Breast epithelium (tissue), 4 donors: ENCODE results near the gene AOX1. TPM values are rescaled to one million over a fixed set of nuclear protein-coding genes. Genes with fewer than 3 reads are reported as not detected.
"Not testable (repeated sequence)": the region's sequence is repeated elsewhere in the genome, so short reads cannot be mapped to it uniquely, and the experiment has no call there.

ENCODE experiments used
- DNase-seq, 2 donors: peaks; one replicate each; pipeline ENCODE4 v3.0.0-alpha.2; 2019; ENCODE audit warnings: low spot score in 2 of 2
- H3K27ac ChIP-seq, 2 donors: fragments of 200-600 bp; sonication (generic) in 1 of 2; one replicate each; pipeline ENCODE4 v1.5.1; 2016 to 2019; ENCODE audit warnings: mild to moderate bottlenecking in 1 of 2
- H3K27me3 ChIP-seq, 2 donors: fragments of 200-600 bp; sonication (generic) in 1 of 2; one replicate each; pipeline versions ENCODE4 v1.5.1 to v1.6.0; 2017 to 2019; ENCODE audit warnings: control low read depth in 1 of 2, mild to moderate bottlenecking in 1 of 2
- H3K36me3 ChIP-seq: fragments of 200-600 bp; one replicate; pipeline ENCODE4 v1.5.1; 2019
- H3K4me1 ChIP-seq, 2 donors: fragments of 200-600 bp; sonication (generic); one replicate each; pipeline ENCODE4 v1.5.1; 2016 to 2019; ENCODE audit warnings: control low read depth in 1 of 2
- H3K4me3 ChIP-seq, 3 donors: fragments of 200-600 bp; sonication (generic); 1 replicate in 2 of 3; 2 replicates in 1 of 3; pipeline ENCODE4 v1.5.1; 2016 to 2019; ENCODE audit warnings: mild to moderate bottlenecking in 3 of 3, moderate library complexity in 2 of 3
- H3K9me3 ChIP-seq, 2 donors: fragments of 200-600 bp; sonication (generic) in 1 of 2; one replicate each; pipeline ENCODE4 v1.5.1; 2016 to 2019; ENCODE audit warnings: control low read depth in 1 of 2
- CTCF ChIP-seq, 3 donors: fragments of 450-650 bp; IDR thresholded peaks; one replicate each; pipeline ENCODE4 v1.5.1; 2016 to 2017; ENCODE audit warnings: antibody characterized with exemption in 3 of 3, mild to moderate bottlenecking in 3 of 3, moderate library complexity in 3 of 3
- POLR2A ChIP-seq: fragments of 450-650 bp; IDR thresholded peaks from one replicate; pipeline ENCODE4 v1.6.1; 2016; ENCODE audit warnings: antibody characterized with exemption, mild to moderate bottlenecking, moderate library complexity
- POLR2AphosphoS5 ChIP-seq, 3 donors: sonication (generic); formaldehyde crosslinking; IDR thresholded peaks; one replicate each; pipeline ENCODE4 v1.6.1; 2017; ENCODE audit warnings: antibody characterized with exemption in 3 of 3
- intact Hi-C: fragments of 100-400 bp; cut with DNase I; formaldehyde crosslinking; loops from one replicate; pipeline ENCODE4 v1.15.1; 2023; ENCODE audit warnings: low total_unique reads
- total RNA-seq, 3 donors: library from RNA; depleted of rRNA; stranded (reverse); fragments of >200 nt; gene quantifications; one replicate each; pipeline ENCODE4 v1.1.0, GENCODE V29; 2016

Gene AOX1
- 100 to 1,000 TPM in 2 of 3 donors, 10 to 100 TPM in 1; 100.0 to 611 (median 111) TPM for total RNA-seq

- Histone ChIP-seq H3K36me3 (no peaks in the 10 kb centered on the region), H3K27ac (peak within 1 kb of the TSS; percentile 73 to 91), H3K27me3 (no peaks in the 10 kb centered on the region), H3K9me3 (no peaks in the 10 kb centered on the region), H3K4me1 (no peaks in the 10 kb centered on the region), H3K4me3 (peak within 1 kb of the TSS; percentile 67 to 78 (median 67))
- intact Hi-C loops, result loop anchor here (5.0 kb wide), 1 partner anchor 1376 kb away; no protein-coding TSS in a partner anchor
- no peak for TF ChIP-seq POLR2A
- TF ChIP-seq CTCF (IDR thresholded peaks at IDR 0.05), result no peak
- peak in 2 of 3 donors; percentile 43 to 57 for TF ChIP-seq POLR2AphosphoS5 (IDR thresholded peaks at IDR 0.05)
- no peak for DNase-seq
These were observed at the start of gene AOX1 for GRCh38 chr2:200585730-200586643. Gene AOX1, plus strand, starts transcription at chr2:200586014. Its CDS starts 95 bp downstream, at chr2:200586109.

DNA sequence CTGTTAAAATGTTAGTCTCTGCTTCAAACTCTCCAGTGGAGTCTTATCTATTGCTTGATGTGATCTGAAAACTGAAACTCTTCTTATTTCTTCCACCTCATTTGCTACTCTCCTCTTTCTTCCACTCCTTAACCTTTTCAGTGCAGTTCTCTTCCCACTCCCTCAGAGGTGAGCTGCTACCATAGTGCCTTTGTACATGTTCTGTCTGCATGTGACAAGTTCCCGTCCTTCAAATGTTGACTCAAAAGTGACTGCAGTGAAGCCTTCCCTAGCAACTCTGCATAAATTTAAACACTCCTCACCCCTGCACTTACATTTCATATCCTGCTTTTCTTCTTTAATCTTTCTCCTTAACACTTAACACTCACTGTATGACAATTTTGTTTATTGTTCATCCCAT lies 47.7 kb upstream of the AOX1 start:
- Histone ChIP-seq H3K36me3 (no peaks in the 10 kb centered on the region), H3K4me3 (no peak overlapping the region), H3K4me1 (no peaks in the 10 kb centered on the region), H3K9me3 (no peaks in the 10 kb centered on the region), H3K27me3 (no peaks in the 10 kb centered on the region), H3K27ac (no peak overlapping the region)
- no peak for DNase-seq
- intact Hi-C loops, result no loop called here
- TF ChIP-seq POLR2AphosphoS5 (IDR thresholded peaks at IDR 0.05), result no peak
- TF ChIP-seq CTCF (IDR thresholded peaks at IDR 0.05), result no peak
- no peak for TF ChIP-seq POLR2A

DNA sequence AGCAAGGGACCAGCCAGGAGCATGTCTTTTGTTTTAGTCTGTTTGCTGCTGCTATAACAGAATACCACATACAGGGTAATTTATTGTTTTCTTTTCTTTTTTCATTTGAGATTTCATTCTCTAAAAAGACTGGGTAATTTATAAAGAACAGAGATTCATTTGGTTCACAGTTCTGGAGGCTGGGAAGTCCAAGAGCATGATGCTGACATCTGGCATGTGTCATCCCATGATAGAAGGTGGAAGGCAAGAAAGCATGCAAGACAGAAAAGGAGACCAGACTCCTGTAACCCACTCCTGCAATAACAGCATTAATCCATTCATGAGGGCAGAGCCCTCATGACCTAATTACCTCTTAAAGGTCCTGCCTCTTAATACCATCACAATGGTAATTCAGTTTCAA lies 45.0 kb upstream of the AOX1 start:
- no peaks in the 10 kb centered on the region for H3K27me3 ChIP-seq
- no peak for TF ChIP-seq POLR2AphosphoS5 (IDR thresholded peaks at IDR 0.05)
- no peak for TF ChIP-seq CTCF (IDR thresholded peaks at IDR 0.05)
- TF ChIP-seq POLR2A, result no peak
- no peaks in the 10 kb centered on the region for H3K9me3 ChIP-seq
- no peaks in the 10 kb centered on the region for H3K36me3 ChIP-seq
- intact Hi-C loops, result no loop called here
- no peak for DNase-seq
- H3K4me3 ChIP-seq, result no peak overlapping the region
- H3K4me1 ChIP-seq, result no peaks in the 10 kb centered on the region
- H3K27ac ChIP-seq, result no peak overlapping the region

DNA sequence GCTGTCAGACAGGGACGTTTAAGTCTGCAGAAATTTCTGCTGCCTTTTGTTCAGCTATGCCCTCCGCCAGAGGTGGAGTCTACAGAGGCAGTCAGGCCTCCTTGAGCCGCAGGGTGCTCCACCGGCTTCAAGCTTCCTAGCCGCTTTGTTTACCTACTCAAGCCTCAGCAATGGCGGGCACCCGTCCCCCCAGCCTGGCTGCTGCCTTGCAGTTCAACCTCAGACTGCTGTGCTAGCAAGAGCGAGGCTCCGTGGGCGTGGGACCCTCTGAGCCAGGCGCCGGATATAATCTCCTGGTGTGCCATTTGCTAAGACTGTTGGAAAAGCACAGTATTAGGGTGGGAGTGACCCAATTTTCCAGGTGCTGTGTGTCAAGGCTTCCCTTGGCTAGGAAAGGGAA lies 19.2 kb upstream of the AOX1 start:
- H3K36me3 ChIP-seq, intact Hi-C loops, DNase-seq, H3K9me3 ChIP-seq, H3K4me3 ChIP-seq, H3K27me3 ChIP-seq, H3K4me1 ChIP-seq, H3K27ac ChIP-seq: not testable (repeated sequence)

- Histone ChIP-seq H3K4me3 (no peak overlapping the region), H3K4me1 (no peaks in the 10 kb centered on the region), H3K27ac (no peak overlapping the region), H3K27me3 (no peaks in the 10 kb centered on the region), H3K9me3 (no peaks in the 10 kb centered on the region), H3K36me3 (no peaks in the 10 kb centered on the region)
- no peak for TF ChIP-seq POLR2A
- TF ChIP-seq CTCF (IDR thresholded peaks at IDR 0.05), result no peak
- TF ChIP-seq POLR2AphosphoS5 (IDR thresholded peaks at IDR 0.05), result no peak
- no peak for DNase-seq
- intact Hi-C loops, result no loop called here
These were observed 17.9 kb upstream of the AOX1 start for GRCh38 chr2:200567932-200568331.
